Measurements from ENCODE around the gene ZNG1A. TPM values are rescaled to one million over a fixed set of nuclear protein-coding genes. Genes with fewer than 3 reads are reported as not detected.
"Not testable (repeated sequence)": the region's sequence is repeated elsewhere in the genome, so short reads cannot be mapped to it uniquely, and the experiment has no call there.

Gene ZNG1A
- total and polyA plus RNA-seq, 10 donors, result 24.0 to 52.3 (median 35.4) TPM

- H3K4me1 ChIP-seq, result peaks cover 44 to 100% (median 86%) of the 10 kb centered on the region in 6 donors
- no peaks in the 10 kb centered on the region for H3K9me3 ChIP-seq
- H3K4me3 ChIP-seq, result peak overlapping the region in 1 of 8 donors; percentile 13
- TF ChIP-seq POLR2AphosphoS5 (IDR thresholded peaks at IDR 0.05) (no peak), CTCF (IDR thresholded peaks at IDR 0.05 in 8 of 11, conservative IDR thresholded peaks at IDR 0.05 in 3 of 11) (no peak), POLR2A (IDR thresholded peaks at IDR 0.05) (no peak)
- no peaks in the 10 kb centered on the region for H3K36me3 ChIP-seq
- H3K27ac ChIP-seq, result peak overlapping the region; percentile 53 to 98 (median 77)
- intact Hi-C loops (cut with DNase I; ENCODE audit: low total_unique reads), result no loop called here
- no peak for DNase-seq
- no peaks in the 10 kb centered on the region for H3K27me3 ChIP-seq (replicated peaks in 1 of 7)
- 9 to 17% (median 12%) methylated on average over 5 of the region's 5 CpGs for WGBS, 5 donors
These were observed 45.2 kb upstream of the ZNG1A start for GRCh38 chr9:224026-224425.

GRCh38 chr9:223152-223551 is 44.3 kb upstream of the ZNG1A start:
- intact Hi-C loops (cut with DNase I; ENCODE audit: low total_unique reads), result no loop called here
- no peaks in the 10 kb centered on the region for H3K27me3 ChIP-seq (replicated peaks in 1 of 7)
- no peak for TF ChIP-seq POLR2AphosphoS5 (IDR thresholded peaks at IDR 0.05)
- TF ChIP-seq POLR2A (IDR thresholded peaks at IDR 0.05), result no peak
- no peak for TF ChIP-seq CTCF (IDR thresholded peaks at IDR 0.05 in 8 of 11, conservative IDR thresholded peaks at IDR 0.05 in 3 of 11)
- no peak for DNase-seq
- H3K36me3 ChIP-seq, result no peaks in the 10 kb centered on the region
- H3K4me1 ChIP-seq, result peaks cover 48 to 100% (median 86%) of the 10 kb centered on the region in 6 donors
- 49 to 63% (median 58%) methylated on average over 3 of the region's 3 CpGs for WGBS, 5 donors
- H3K9me3 ChIP-seq, result no peaks in the 10 kb centered on the region
- peak overlapping the region; percentile 63 to 98 (median 77) for H3K27ac ChIP-seq
- H3K4me3 ChIP-seq, result peak overlapping the region in 1 of 8 donors; percentile 1

- Histone ChIP-seq H3K27ac (peak overlapping the region; percentile 63 to 98 (median 77)), H3K4me3 (peak overlapping the region in 1 of 8 donors; percentile 30), H3K9me3 (no peaks in the 10 kb centered on the region), H3K36me3 (no peaks in the 10 kb centered on the region), H3K27me3 (replicated peaks in 1 of 7) (no peaks in the 10 kb centered on the region), H3K4me1 (peaks cover 49 to 100% (median 89%) of the 10 kb centered on the region in 6 donors)
- TF ChIP-seq POLR2AphosphoS5 (IDR thresholded peaks at IDR 0.05) (no peak), CTCF (IDR thresholded peaks at IDR 0.05 in 8 of 11, conservative IDR thresholded peaks at IDR 0.05 in 3 of 11) (no peak), POLR2A (IDR thresholded peaks at IDR 0.05) (no peak)
- intact Hi-C loops (cut with DNase I; ENCODE audit: low total_unique reads), result no loop called here
- 45 to 61% (median 49%) methylated on average over 6 of the region's 6 CpGs for whole genome bisulfite sequencing, 5 donors
- DNase-seq, result no peak
These were observed 43.3 kb upstream of the ZNG1A start for GRCh38 chr9:221989-222776.

GRCh38 chr9:219670-220365 is 41.0 kb upstream of the ZNG1A start:
- 58 to 79% (median 63%) methylated on average over 7 of the region's 7 CpGs for WGBS, 5 donors
- Histone ChIP-seq H3K36me3 (no peaks in the 10 kb centered on the region), H3K4me3 (peak overlapping the region in 1 of 8 donors; percentile 4), H3K9me3 (no peaks in the 10 kb centered on the region), H3K27ac (peak overlapping the region in 7 of 8 donors; percentile 13 to 98 (median 67)), H3K27me3 (replicated peaks in 1 of 7) (no peaks in the 10 kb centered on the region), H3K4me1 (peaks cover 43 to 98% (median 94%) of the 10 kb centered on the region in 6 donors)
- TF ChIP-seq POLR2A (IDR thresholded peaks at IDR 0.05) (no peak), POLR2AphosphoS5 (IDR thresholded peaks at IDR 0.05) (peak in 1 of 3 donors; percentile 49)
- no peak for DNase-seq
- intact Hi-C loops (cut with DNase I; ENCODE audit: low total_unique reads), result no loop called here

GRCh38 chr9:219036-219435 is 40.2 kb upstream of the ZNG1A start:
- Histone ChIP-seq H3K4me1 (peaks cover 36 to 96% (median 90%) of the 10 kb centered on the region in 6 donors), H3K27ac (peak overlapping the region in 6 of 8 donors; percentile 44 to 98 (median 80)), H3K4me3 (peak overlapping the region in 1 of 8 donors; percentile 4)
- DNase-seq; intact Hi-C loops (cut with DNase I; ENCODE audit: low total_unique reads); H3K27me3 ChIP-seq (replicated peaks in 1 of 7); H3K9me3 ChIP-seq; H3K36me3 ChIP-seq: not testable (repeated sequence)
- 94 to 96% (median 95%) methylated on average over 7 of the region's 7 CpGs for WGBS, 5 donors
